Peyer's patch (tissue), 4 donors: ENCODE results near the gene OR5AC2. TPM values are rescaled to one million over a fixed set of nuclear protein-coding genes. Genes with fewer than 3 reads are reported as not detected.

ENCODE experiments used
- DNase-seq, 3 donors: peaks; one replicate each; pipeline ENCODE4 v3.0.0-alpha.2; 2017 to 2019
- H3K27ac ChIP-seq, 4 donors: fragments of 200-600 bp; sonication (generic); one replicate each; pipeline ENCODE4 v1.5.1; 2016 to 2019
- H3K27me3 ChIP-seq, 2 donors: fragments of 200-600 bp; sonication (generic); one replicate each; pipeline ENCODE4 v1.5.1; 2019
- H3K36me3 ChIP-seq, 3 donors: fragments of 200-600 bp; sonication (generic); one replicate each; pipeline ENCODE4 v1.5.1; 2016 to 2019
- H3K4me1 ChIP-seq, 4 donors: fragments of 200-600 bp; sonication (generic); one replicate each; pipeline ENCODE4 v1.5.1; 2016 to 2019
- H3K4me3 ChIP-seq, 4 donors: fragments of 200-600 bp; sonication (generic); 1 replicate in 3 of 4; 2 replicates in 1 of 4; pipeline ENCODE4 v1.5.1; 2016 to 2019; ENCODE audit warnings: mild to moderate bottlenecking in 1 of 4
- H3K9me3 ChIP-seq, 4 donors: fragments of 200-600 bp; sonication (generic); one replicate each; pipeline ENCODE4 v1.5.1; 2016 to 2019; ENCODE audit warnings: mild to moderate bottlenecking in 1 of 4
- CTCF ChIP-seq, 6 experiments: fragments of 450-650 bp in 4 of 6; fragments of 200-600 bp in 2 of 6; sonication (generic) in 1 of 6; IDR thresholded peaks; one replicate each; pipeline ENCODE4 v1.5.1; 2017 to 2019; ENCODE audit warnings: antibody characterized with exemption in 6 of 6, mild to moderate bottlenecking in 3 of 6, moderate library complexity in 1 of 6
- POLR2A ChIP-seq, 2 donors: fragments of 450-650 bp; IDR thresholded peaks; one replicate each; pipeline ENCODE4 v1.5.1; 2017; ENCODE audit warnings: antibody characterized with exemption in 2 of 2, mild to moderate bottlenecking in 2 of 2, moderate library complexity in 2 of 2
- total RNA-seq, 4 donors: library from RNA; depleted of rRNA; stranded (reverse); fragments of >200 nt; gene quantifications; one replicate each; pipeline ENCODE4 v1.1.0, GENCODE V29; 2016

The OR5AC2 gene
- total RNA-seq, 4 donors from 2014 or later, result not detected

DNA sequence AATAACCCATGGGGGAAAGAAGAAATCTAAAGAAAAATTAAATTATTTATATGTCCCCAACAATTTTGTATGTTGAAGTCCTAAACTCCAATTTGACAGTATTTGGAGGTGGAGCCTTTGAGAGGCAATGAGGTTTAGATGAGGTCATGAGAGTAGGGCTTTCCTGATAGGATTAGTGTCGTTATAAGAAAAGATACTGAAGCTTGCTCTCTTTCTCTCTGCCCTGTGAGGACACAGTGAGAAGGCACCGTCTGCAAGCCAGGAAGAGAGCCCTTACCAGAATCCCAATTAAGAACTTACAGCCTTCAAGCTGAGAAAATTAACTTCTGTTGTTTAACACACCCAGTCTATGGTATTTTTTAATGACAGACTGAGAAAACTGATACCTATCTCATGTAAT, 16.1 kb upstream of the OR5AC2 start:
- no peak for DNase-seq
- Histone ChIP-seq H3K9me3 (no peaks in the 10 kb centered on the region), H3K27ac (no peak overlapping the region), H3K27me3 (no peaks in the 10 kb centered on the region), H3K36me3 (no peaks in the 10 kb centered on the region), H3K4me1 (no peaks in the 10 kb centered on the region), H3K4me3 (no peak overlapping the region)
- TF ChIP-seq POLR2A (IDR thresholded peaks at IDR 0.05) (no peak), CTCF (IDR thresholded peaks at IDR 0.05) (no peak)

GRCh38 chr3:98073486-98073885, 13.5 kb upstream of the OR5AC2 start:
- Histone ChIP-seq H3K27ac (no peak overlapping the region), H3K9me3 (no peaks in the 10 kb centered on the region), H3K27me3 (no peaks in the 10 kb centered on the region), H3K4me3 (no peak overlapping the region), H3K36me3 (no peaks in the 10 kb centered on the region), H3K4me1 (no peaks in the 10 kb centered on the region)
- no peak for DNase-seq
- TF ChIP-seq CTCF (IDR thresholded peaks at IDR 0.05), result no peak
- TF ChIP-seq POLR2A (IDR thresholded peaks at IDR 0.05), result no peak

- TF ChIP-seq POLR2A (IDR thresholded peaks at IDR 0.05), result no peak
- no peak for TF ChIP-seq CTCF (IDR thresholded peaks at IDR 0.05)
- Histone ChIP-seq H3K27me3 (no peaks in the 10 kb centered on the region), H3K9me3 (no peaks in the 10 kb centered on the region), H3K36me3 (no peaks in the 10 kb centered on the region), H3K4me3 (no peak overlapping the region), H3K27ac (no peak overlapping the region), H3K4me1 (no peaks in the 10 kb centered on the region)
- DNase-seq, result no peak
Observed at GRCh38 chr3:98095882-98096281, 8.9 kb downstream of the OR5AC2 start.

DNA sequence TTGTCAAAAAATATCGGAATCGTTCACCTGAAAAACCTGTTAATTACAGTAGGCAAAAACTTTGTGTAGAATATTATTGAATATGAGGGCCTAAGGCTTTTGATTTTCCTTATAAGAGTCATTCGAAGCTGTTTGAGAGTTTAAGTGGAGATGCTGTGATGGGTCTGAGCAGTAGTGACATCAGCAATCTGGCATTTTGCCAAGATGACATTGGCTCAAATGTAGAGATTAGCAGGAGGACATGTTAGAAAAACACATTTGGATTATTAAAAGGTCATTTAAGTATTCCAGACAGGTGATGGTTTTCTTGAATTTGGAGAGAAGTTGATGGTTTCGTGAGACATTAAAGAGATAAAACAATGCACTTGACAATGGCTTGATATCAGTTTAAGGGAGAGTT, 12.9 kb downstream of the OR5AC2 start:
- DNase-seq, result no peak
- Histone ChIP-seq H3K36me3 (no peaks in the 10 kb centered on the region), H3K27me3 (no peaks in the 10 kb centered on the region), H3K27ac (no peak overlapping the region), H3K4me1 (no peaks in the 10 kb centered on the region), H3K4me3 (no peak overlapping the region), H3K9me3 (no peaks in the 10 kb centered on the region)
- TF ChIP-seq CTCF (IDR thresholded peaks at IDR 0.05) (no peak), POLR2A (IDR thresholded peaks at IDR 0.05) (no peak)

GRCh38 chr3:98108162-98108561, 21.2 kb downstream of the OR5AC2 start:
- TF ChIP-seq POLR2A (IDR thresholded peaks at IDR 0.05) (no peak), CTCF (IDR thresholded peaks at IDR 0.05) (no peak)
- DNase-seq, result no peak
- Histone ChIP-seq H3K9me3 (no peaks in the 10 kb centered on the region), H3K4me3 (no peak overlapping the region), H3K36me3 (no peaks in the 10 kb centered on the region), H3K27me3 (no peaks in the 10 kb centered on the region), H3K27ac (no peak overlapping the region), H3K4me1 (no peaks in the 10 kb centered on the region)
